Inflammatory macrophage treated with lipopolysaccharide for 4 hours (primary cell): ENCODE measurements around the gene AMDHD1.
A peak's percentile ranks its signal among the peaks of the same experiment; 100 is the strongest.

Source experiments
- DNase-seq: peaks from one replicate; pipeline ENCODE4 v3.0.0-alpha.2; 2020

The AMDHD1 gene

GRCh38 chr12:95943330-95943842, at the start of gene AMDHD1:
AMDHD1 (plus strand) TSS chr12:95943331; CDS start chr12:95943399, 68 bp downstream.
- DNase-seq: peak; percentile 59

GRCh38 chr12:95896846-95897245, 46.3 kb upstream of the AMDHD1 start:
- DNase-seq: no peak

DNA sequence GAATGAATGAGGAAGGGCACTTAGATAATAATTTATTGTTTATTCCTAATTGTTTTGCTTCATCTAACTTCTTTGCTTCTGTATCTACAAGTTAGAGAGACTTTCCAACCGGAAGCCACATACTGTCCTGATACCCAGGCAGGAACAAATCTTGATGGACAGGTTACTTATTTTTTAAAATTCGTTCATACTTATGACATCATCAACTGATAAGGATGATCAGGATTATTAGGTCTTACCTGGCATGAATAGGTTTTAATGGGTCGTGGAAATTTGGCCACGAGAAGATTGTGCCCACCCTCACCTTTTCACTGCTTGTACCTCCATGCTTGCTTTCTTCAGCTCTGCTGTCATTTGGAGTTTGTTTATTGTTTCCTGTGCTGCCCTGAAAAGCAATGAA, 45.0 kb upstream of the AMDHD1 start:
- DNase-seq: no peak

- no peak for DNase-seq
These were observed 34.6 kb upstream of the AMDHD1 start for GRCh38 chr12:95908573-95908972.

DNA sequence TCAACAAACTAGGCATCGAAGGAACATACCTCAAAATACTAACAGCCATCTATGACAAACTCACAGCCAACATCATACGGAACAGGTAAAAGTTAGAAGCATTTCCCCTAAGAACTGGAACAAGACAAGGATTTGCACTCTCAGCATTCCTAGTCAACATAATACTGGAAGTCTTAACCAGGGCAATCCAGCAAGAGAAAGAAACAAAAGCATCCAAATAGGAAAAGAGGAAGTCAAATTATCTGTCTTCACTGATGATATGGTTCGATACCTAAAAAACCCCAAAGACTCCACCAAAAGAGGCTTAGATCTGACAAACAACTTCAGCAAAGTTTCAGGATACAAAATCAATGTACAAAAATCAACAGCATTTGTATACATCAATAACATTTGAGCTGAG, 33.3 kb upstream of the AMDHD1 start:
- no peak for DNase-seq

GRCh38 chr12:95918194-95918993, 24.7 kb upstream of the AMDHD1 start:
- DNase-seq: peak; percentile 60

DNA sequence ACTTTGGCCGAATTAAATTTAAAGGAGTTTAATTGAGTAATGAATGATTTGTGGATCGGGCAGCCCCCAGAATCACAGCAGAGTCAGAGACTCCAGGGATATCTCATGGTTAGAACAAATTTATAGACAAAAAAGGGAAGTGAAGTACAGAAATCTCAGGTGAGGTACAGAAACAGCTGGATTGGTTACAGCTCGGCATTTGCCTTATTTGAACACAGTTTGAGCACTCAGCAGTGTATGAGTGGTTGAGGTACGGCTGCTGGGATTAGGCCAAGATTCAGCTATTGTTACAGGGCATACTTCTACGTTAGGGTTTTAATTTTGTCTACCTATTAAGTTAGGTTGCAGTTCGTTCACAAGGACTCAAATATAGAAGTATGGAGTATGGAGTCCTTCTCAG, 24.0 kb upstream of the AMDHD1 start:
- no peak for DNase-seq

GRCh38 chr12:95922231-95922630, 20.9 kb upstream of the AMDHD1 start:
- peak; percentile 13 for DNase-seq

- DNase-seq: no peak
These were observed 2.6 kb upstream of the AMDHD1 start for GRCh38 chr12:95940514-95940913.

- DNase-seq: no peak
These were observed 1.0 kb upstream of the AMDHD1 start for GRCh38 chr12:95942101-95942523.

GRCh38 chr12:95942524-95943329, 404 bp upstream of the AMDHD1 start, which contains the start of gene CCDC38:
CCDC38 (minus strand) TSS chr12:95942614; CDS start chr12:95936509, 6,105 bp downstream.
- peak; percentile 67 for DNase-seq

- DNase-seq: no peak
These were observed 1.1 kb downstream of the AMDHD1 start for GRCh38 chr12:95944108-95944704.

GRCh38 chr12:95949477-95950206, 6.5 kb downstream of the AMDHD1 start:
- no peak for DNase-seq

DNA sequence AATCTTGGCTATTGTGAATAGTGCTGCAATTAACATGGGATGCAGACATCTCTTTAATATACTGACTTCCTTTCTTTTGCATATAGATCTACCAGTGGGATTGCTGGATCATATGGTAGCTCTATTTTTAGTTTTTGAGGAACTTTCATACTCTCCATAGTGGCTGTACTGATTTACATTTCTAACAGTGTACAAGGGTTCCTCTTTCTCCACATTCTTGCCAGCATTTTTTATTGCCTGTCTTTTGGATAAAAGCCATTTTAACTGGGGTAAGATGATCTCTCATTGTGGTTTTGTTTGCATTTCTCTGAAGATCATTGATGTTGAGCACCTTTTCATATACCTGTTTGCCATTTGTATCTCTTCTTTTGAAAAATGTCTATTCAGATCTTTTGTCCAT, 8.4 kb downstream of the AMDHD1 start:
- peak; percentile 63 for DNase-seq

DNA sequence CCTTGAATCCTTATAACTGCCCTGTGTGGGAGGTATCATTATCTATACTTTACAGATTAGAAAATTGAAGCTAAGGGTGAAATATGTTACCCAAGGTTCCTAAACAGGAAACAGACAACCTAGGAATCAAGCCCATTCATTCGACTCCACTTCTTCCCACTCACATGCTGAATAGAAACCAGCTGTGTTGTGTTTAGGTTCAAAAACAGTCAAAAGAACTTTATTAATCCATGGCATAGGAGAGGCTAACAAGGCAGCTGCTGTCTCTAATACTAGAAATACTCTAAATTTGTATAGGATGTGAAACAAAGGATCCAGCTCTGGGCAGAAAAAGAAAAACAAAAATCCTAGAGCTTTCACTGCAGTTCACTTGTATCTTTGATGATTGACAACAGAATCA, 9.9 kb downstream of the AMDHD1 start:
- DNase-seq: peak; percentile 27

- DNase-seq: no peak
These were observed 12.5 kb downstream of the AMDHD1 start for GRCh38 chr12:95955549-95956159.

DNA sequence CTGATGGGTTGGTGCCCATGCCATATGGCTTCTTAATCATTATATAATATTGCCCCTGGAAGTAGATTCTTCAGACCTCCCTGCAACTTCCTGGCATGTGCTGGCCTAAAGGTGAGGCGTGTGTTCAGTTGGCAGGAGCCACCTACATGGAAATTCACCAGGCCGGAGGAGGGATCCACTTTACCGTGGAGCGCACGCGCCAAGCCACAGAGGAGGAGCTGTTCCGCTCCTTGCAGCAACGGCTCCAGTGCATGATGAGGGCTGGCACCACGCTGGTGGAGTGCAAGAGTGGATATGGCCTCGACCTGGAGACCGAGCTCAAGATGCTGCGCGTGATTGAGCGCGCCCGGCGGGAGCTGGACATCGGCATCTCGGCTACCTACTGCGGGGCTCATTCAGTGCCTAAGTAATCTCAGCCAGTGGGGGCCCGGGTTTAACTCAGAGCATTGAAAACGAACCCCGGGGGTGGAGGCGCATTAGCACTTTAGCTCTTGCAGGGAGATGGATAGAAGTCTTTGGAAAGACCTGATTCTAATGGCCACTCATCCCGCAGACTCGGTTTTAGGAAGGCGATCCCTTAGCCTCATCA, 13.5 kb downstream of the AMDHD1 start:
- no peak for DNase-seq

GRCh38 chr12:95959107-95959506, 16.0 kb downstream of the AMDHD1 start:
- DNase-seq: peak; percentile 28

- no peak for DNase-seq
These were observed 17.1 kb downstream of the AMDHD1 start for GRCh38 chr12:95960241-95960640.

DNA sequence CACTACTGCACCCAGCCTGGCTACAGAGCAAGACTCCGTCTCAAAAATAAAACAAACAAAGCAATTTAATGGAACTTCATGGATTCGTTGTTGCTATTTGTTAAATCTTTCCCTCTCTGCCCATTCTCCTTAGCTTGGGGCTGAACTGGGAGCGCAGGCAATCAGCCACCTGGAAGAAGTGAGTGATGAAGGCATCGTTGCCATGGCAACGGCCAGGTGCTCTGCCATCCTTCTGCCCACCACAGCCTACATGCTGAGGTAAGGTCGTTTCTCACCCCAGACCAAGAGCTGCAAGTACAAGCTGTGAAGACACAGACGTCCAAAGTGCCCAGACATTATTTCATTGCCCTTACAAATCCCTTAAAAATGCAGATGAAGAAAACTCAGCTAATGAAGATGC, 19.1 kb downstream of the AMDHD1 start:
- no peak for DNase-seq

- peak; percentile 22 for DNase-seq
These were observed 20.0 kb downstream of the AMDHD1 start for GRCh38 chr12:95963096-95963495.
